A673 (cell line): Measurements from ENCODE around the gene BTBD19. TPM values are rescaled to one million over a fixed set of nuclear protein-coding genes. Genes with fewer than 3 reads are reported as not detected.

Source experiments
- BruUV-seq: library from RNA; stranded (reverse); fragments of 400-500 nt; replicated peaks from 2 replicates; lab custom pipeline; 2021; lab: Mats Ljungman, UMichigan
- CTCF ChIA-PET: fragments of 300-600 bp; sonication (Branson Sonifier 250); formaldehyde crosslinking; loops from one replicate; lab custom pipeline; 2022; ENCODE audit warnings: antibody characterized with exemption; lab: Charles Lee
- POLR2A ChIA-PET: fragments of 300-600 bp; sonication (Branson Sonifier 250); formaldehyde crosslinking; loops from one replicate; lab custom pipeline; 2022; ENCODE audit warnings: antibody characterized with exemption; ENCODE audit not compliant: low non-redundant PET; lab: Charles Lee
- DNase-seq: peaks from one replicate; pipeline ENCODE4 v3.0.0-alpha.2; 2015; ENCODE audit warnings: low spot score
- H3K27ac ChIP-seq: fragments of 200-600 bp; sonication (generic); 2 replicates; pipeline ENCODE4 v1.5.1; 2016; ENCODE audit warnings: mixed run types, low read depth, mild to moderate bottlenecking, mixed read lengths, antibody characterized with exemption, low read length; ENCODE audit not compliant: poor library complexity, severe bottlenecking
- H3K27me3 ChIP-seq: fragments of 200-600 bp; sonication (generic); replicated peaks from 2 replicates; pipeline ENCODE4 v1.6.1; 2017; ENCODE audit warnings: mixed run types, low read depth, mild to moderate bottlenecking, mixed read lengths, antibody characterized with exemption, low read length; ENCODE audit not compliant: insufficient read depth, poor library complexity
- H3K36me3 ChIP-seq: fragments of 200-600 bp; sonication (generic); 2 replicates; pipeline ENCODE4 v1.6.1; 2016; ENCODE audit warnings: mixed run types, mild to moderate bottlenecking, mixed read lengths, antibody characterized with exemption, low read length; ENCODE audit not compliant: insufficient read depth, poor library complexity, severe bottlenecking
- H3K4me1 ChIP-seq: fragments of 200-600 bp; sonication (generic); 2 replicates; pipeline ENCODE4 v1.6.1; 2017; ENCODE audit warnings: mixed run types, mild to moderate bottlenecking, mixed read lengths, antibody characterized with exemption, low read length; ENCODE audit not compliant: insufficient read depth, poor library complexity, severe bottlenecking
- H3K4me3 ChIP-seq: fragments of 200-600 bp; sonication (generic); 2 replicates; pipeline ENCODE4 v1.5.1; 2016; ENCODE audit warnings: low read depth, mixed run types, mild to moderate bottlenecking, mixed read lengths, low read length; ENCODE audit not compliant: poor library complexity, severe bottlenecking
- H3K9me3 ChIP-seq: fragments of 200-600 bp; sonication (generic); 2 replicates; pipeline ENCODE4 v1.6.1; 2016; ENCODE audit warnings: mixed run types, low read depth, mild to moderate bottlenecking, mixed read lengths, antibody characterized with exemption, low read length; ENCODE audit not compliant: poor library complexity, severe bottlenecking
- CTCF ChIP-seq: fragments of 300-800, 200-600 bp; sonication (generic); conservative IDR thresholded peaks from 2 replicates; pipeline ENCODE4 v1.5.1; 2017; ENCODE audit warnings: low read depth, mild to moderate bottlenecking, antibody characterized with exemption, low read length, moderate library complexity, mixed read lengths
- EZH2 ChIP-seq: fragments of 200-600 bp; sonication (generic); IDR thresholded peaks from 2 replicates; pipeline ENCODE4 v1.6.1; 2017; ENCODE audit warnings: borderline replicate concordance, low read depth, mild to moderate bottlenecking, mixed read lengths, antibody characterized with exemption, low read length; ENCODE audit not compliant: poor library complexity, severe bottlenecking
- intact Hi-C: fragments of 100-400 bp; cut with micrococcal nuclease; formaldehyde crosslinking; loops from one replicate; pipeline ENCODE4 v1.10.0; 2022; ENCODE audit not compliant: unreplicated experiment
- total RNA-seq: library from RNA; stranded (reverse); gene quantifications from 2 replicates; pipeline ENCODE4 v1.2.3, GENCODE V29; 2021

The BTBD19 gene
- total RNA-seq, 1 experiment from 2014 or later, result 10.3 TPM

GRCh38 chr1:44785029-44785380 lies 23.3 kb upstream of the BTBD19 start:
- H3K27me3 ChIP-seq, result no peaks in the 10 kb centered on the region
- H3K4me3 ChIP-seq, result no peak overlapping the region
- H3K4me1 ChIP-seq, result peaks cover 12% of the 10 kb centered on the region
- POLR2A ChIA-PET, result no interaction called here
- TF ChIP-seq CTCF, result no peak
- no peak for TF ChIP-seq EZH2
- CTCF ChIA-PET, result no interaction called here
- no peaks in the 10 kb centered on the region for H3K9me3 ChIP-seq
- DNase-seq, result no peak
- BruUV-seq, result no TSS peak
- intact Hi-C loops, result loop anchor here (5.0 kb wide), 1 partner anchor 227 kb away; the partner anchor contains the start of genes HECTD3 and UROD
- no peak overlapping the region for H3K27ac ChIP-seq
- peaks cover 23% of the 10 kb centered on the region for H3K36me3 ChIP-seq

- no peak for TF ChIP-seq EZH2
- Histone ChIP-seq H3K36me3 (peaks cover 16% of the 10 kb centered on the region), H3K27ac (no peak overlapping the region), H3K27me3 (no peaks in the 10 kb centered on the region), H3K9me3 (no peaks in the 10 kb centered on the region), H3K4me3 (peak overlapping the region; percentile 41), H3K4me1 (peaks cover 12% of the 10 kb centered on the region)
- DNase-seq, result no peak
- BruUV-seq, result no TSS peak
- ChIA-PET POLR2A (no interaction called here), CTCF (no interaction called here)
- intact Hi-C loops, result loop anchor here (5.0 kb wide), 1 partner anchor 227 kb away; the partner anchor contains the start of genes HECTD3 and UROD
Observed at GRCh38 chr1:44785501-44786137, 22.7 kb upstream of the BTBD19 start.

- Histone ChIP-seq H3K4me3 (peak overlapping the region; percentile 41), H3K36me3 (peaks cover 10% of the 10 kb centered on the region), H3K9me3 (no peaks in the 10 kb centered on the region), H3K4me1 (peaks cover 12% of the 10 kb centered on the region), H3K27ac (no peak overlapping the region), H3K27me3 (no peaks in the 10 kb centered on the region)
- intact Hi-C loops, result loop anchor here (5.0 kb wide), 1 partner anchor 226 kb away; the partner anchor contains the start of genes HECTD3 and UROD
- TF ChIP-seq EZH2 (no peak), CTCF (peak; percentile 98)
- DNase-seq, result peak; percentile 81
- no TSS peak for BruUV-seq
- ChIA-PET CTCF (interaction anchor here (0.7 to 1.3 kb wide), 2 partner anchors 14 to 514 kb away, joined by 3 read pairs; partner anchors contain the start of gene PLK3), POLR2A (interaction anchor here (0.5 kb wide), 1 partner anchor 735 kb away, joined by 5 read pairs; no protein-coding TSS in a partner anchor)
Observed at GRCh38 chr1:44786138-44786840, 22.0 kb upstream of the BTBD19 start.
